BE2C (cell line): ENCODE results near the gene DNAI7.

Experiments
- DNase-seq: peaks from one replicate; pipeline ENCODE4 v3.0.0-alpha.2; 2020
- H3K27me3 ChIP-seq: fragments of 250-450 bp; sonication (Bioruptor Pico); 2 replicates; pipeline ENCODE4 v1.5.1; 2020; ENCODE audit warnings: mild to moderate bottlenecking
- H3K36me3 ChIP-seq: fragments of 250-450 bp; sonication (Bioruptor Pico); 2 replicates; pipeline ENCODE4 v1.5.1; 2020; ENCODE audit warnings: mild to moderate bottlenecking
- H3K4me1 ChIP-seq: fragments of 250-450 bp; sonication (Bioruptor Pico); 2 replicates; pipeline ENCODE4 v1.5.1; 2020
- H3K4me3 ChIP-seq: 2 replicates; pipeline ENCODE4 v1.5.1; 2011; ENCODE audit warnings: low read depth, low read length
- H3K9me3 ChIP-seq: fragments of 250-450 bp; sonication (Bioruptor Pico); 2 replicates; pipeline ENCODE4 v1.5.1; 2020
- TF ChIP-seq, protein P1 (sequence below): IDR thresholded peaks from 2 replicates; pipeline ENCODE4 v1.5.1; 2012; ENCODE audit warnings: mild to moderate bottlenecking, low read depth, low read length

The DNAI7 gene

DNA sequence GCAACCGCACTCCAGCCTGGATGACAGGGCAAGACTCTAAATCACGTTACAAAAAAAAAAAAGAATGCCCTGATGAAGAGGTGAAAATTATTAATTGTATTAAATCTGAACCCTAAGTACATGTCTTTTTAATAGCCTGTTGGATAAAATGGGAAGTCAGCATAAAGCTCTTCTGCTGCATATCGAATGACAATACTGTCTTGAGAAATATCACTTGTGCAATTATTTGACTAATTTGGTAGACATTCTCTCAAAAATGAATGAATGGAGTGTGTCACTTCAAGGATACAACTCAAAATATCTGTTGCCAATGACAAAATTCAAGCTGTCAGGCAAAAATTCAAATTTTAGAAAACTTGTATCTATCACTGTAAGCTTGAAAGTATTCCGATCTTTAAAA lies 38.9 kb downstream of the DNAI7 start:
- Histone ChIP-seq H3K4me1 (no peaks in the 10 kb centered on the region), H3K9me3 (no peaks in the 10 kb centered on the region), H3K27me3 (0 out of 2 replicates have a peak, but pooled peaks cover 4% of the 10 kb centered on the region), H3K36me3 (no peaks in the 10 kb centered on the region), H3K4me3 (no peak overlapping the region)
- TF ChIP-seq, protein P1, sequence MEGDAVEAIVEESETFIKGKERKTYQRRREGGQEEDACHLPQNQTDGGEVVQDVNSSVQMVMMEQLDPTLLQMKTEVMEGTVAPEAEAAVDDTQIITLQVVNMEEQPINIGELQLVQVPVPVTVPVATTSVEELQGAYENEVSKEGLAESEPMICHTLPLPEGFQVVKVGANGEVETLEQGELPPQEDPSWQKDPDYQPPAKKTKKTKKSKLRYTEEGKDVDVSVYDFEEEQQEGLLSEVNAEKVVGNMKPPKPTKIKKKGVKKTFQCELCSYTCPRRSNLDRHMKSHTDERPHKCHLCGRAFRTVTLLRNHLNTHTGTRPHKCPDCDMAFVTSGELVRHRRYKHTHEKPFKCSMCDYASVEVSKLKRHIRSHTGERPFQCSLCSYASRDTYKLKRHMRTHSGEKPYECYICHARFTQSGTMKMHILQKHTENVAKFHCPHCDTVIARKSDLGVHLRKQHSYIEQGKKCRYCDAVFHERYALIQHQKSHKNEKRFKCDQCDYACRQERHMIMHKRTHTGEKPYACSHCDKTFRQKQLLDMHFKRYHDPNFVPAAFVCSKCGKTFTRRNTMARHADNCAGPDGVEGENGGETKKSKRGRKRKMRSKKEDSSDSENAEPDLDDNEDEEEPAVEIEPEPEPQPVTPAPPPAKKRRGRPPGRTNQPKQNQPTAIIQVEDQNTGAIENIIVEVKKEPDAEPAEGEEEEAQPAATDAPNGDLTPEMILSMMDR, result no peak
- DNase-seq, result no peak

DNA sequence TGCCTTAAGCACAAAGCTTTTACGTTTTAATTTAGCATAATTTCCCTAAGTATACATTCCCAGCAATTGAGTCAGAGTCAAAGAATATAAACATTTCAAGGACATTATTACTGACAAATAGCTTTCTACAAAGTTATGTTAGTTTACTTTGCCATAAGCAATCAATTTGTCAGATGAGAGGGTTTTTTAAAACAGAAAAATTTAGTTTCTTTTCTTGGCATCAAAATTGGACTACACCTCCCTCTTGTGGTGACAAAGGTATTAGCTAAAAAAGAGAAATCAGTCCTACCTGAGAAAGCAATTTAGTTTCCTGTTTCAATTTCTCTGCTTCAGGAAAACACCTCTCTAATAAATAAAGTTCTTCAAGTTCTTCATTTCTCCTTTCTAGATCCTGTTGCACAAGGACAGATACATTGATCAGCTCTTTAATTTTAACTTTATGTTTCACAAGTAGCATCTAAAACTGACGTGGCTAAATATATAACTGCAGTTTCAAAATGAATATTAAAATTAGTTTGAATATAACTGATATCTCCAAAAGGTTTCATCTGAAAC lies 39.9 kb downstream of the DNAI7 start:
- Histone ChIP-seq H3K4me1 (no peaks in the 10 kb centered on the region), H3K27me3 (0 out of 2 replicates have a peak, but pooled peaks cover 4% of the 10 kb centered on the region), H3K9me3 (no peaks in the 10 kb centered on the region), H3K4me3 (no peak overlapping the region), H3K36me3 (no peaks in the 10 kb centered on the region)
- TF ChIP-seq, protein P1, result peak; percentile 68
- DNase-seq, result no peak

DNA sequence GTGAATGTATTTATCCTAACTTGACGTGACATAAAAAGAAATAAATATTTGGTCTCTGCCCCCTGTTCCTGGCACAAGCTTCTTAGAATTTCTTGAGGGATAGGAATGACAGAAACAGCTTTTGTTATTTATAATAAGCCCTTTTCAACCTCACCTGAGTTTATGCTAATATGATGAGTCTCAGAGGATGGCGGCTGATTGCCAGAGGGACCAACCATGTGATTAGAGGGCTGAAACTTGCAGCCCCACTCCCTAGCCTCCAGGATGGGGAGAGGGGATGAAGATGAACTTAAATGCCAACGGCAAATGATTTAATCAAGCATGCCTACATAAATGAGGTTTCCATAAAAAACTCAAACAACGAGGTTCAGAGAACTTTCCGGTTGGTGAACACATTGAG lies 42.9 kb downstream of the DNAI7 start:
- TF ChIP-seq, protein P1, result no peak

DNA sequence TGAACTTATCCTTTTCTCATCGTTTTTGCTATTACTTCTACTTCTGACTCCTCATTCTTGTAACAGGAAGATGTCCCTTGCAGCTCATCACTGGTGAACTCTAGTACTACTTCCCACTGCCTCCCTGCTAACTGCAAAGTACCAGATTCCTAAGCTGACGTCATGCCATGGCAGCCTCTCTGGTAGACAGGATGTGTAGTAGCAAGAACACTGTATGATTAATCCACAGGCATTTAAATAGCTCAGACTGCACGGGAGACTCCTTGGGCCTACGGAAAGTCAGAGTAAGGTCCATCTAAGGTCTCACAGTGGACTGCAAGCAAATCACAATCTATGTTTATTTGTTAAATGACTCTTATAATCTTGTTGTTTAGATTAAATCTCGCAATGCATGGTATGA lies 43.5 kb downstream of the DNAI7 start:
- Histone ChIP-seq H3K27me3 (no peaks in the 10 kb centered on the region), H3K9me3 (no peaks in the 10 kb centered on the region), H3K4me3 (no peak overlapping the region), H3K36me3 (no peaks in the 10 kb centered on the region), H3K4me1 (no peaks in the 10 kb centered on the region)
- DNase-seq, result peak; percentile 14
- TF ChIP-seq, protein P1, result no peak

More for the DNA sequence above, 42.9 kb downstream of the DNAI7 start:
- Histone ChIP-seq H3K4me1 (no peaks in the 10 kb centered on the region), H3K4me3 (no peak overlapping the region), H3K9me3 (no peaks in the 10 kb centered on the region), H3K27me3 (no peaks in the 10 kb centered on the region), H3K36me3 (no peaks in the 10 kb centered on the region)
- DNase-seq, result no peak

DNA sequence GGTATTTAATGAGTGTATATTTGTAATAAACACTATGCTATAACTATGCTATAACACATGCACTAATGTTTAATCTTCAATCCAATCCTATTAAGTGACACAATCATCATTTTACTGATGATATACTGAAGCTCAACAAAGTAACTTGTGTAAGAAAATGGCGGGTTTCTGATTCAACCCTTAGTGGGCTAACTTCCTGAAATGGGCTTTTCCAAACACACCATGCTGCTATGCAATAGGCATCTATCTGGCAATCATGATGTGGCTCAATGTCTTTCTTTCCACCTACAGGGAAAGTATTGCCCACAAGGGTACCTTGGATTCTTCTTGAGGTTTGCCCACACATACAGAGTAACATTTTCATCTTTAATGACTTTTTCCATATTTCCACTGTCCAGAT lies 48.3 kb downstream of the DNAI7 start:
- Histone ChIP-seq H3K9me3 (no peaks in the 10 kb centered on the region), H3K27me3 (no peaks in the 10 kb centered on the region), H3K4me3 (no peak overlapping the region), H3K4me1 (no peaks in the 10 kb centered on the region), H3K36me3 (no peaks in the 10 kb centered on the region)
- TF ChIP-seq, protein P1, result no peak
- no peak for DNase-seq

DNA sequence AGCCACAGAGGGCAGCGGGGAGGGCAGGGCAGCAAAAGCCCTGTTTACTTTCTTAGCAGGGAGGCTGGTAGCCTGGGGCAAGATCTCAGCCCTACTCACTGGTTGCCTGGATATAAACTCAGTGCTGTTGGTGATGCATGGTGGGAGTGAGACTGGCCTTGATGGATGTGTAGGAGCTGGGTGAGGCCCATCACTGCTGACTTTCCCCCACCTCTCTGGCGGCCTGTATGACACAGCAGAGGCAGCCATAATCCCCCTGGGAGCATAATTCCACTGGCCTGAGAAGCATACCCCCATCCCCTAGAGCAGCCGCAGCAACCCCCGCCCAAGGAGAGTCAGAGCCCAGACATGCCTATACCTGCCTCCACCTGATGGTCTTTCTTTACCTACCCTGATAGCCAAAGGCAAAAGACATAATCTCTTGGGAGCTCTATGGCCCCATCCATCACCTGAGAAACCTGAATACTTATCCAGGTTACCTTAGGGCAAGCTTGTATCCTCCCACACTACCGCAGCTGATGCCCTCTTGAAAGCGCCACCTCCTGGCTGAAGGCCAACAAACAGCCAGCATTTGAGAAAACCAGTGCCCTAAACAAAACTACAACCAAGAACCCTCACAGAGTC lies 59.3 kb downstream of the DNAI7 start:
- TF ChIP-seq, protein P1, result no peak

More for the DNA sequence above, 59.3 kb downstream of the DNAI7 start:
- no peaks in the 10 kb centered on the region for H3K4me1 ChIP-seq
- no peak overlapping the region for H3K4me3 ChIP-seq
- H3K9me3 ChIP-seq, result no peaks in the 10 kb centered on the region
- DNase-seq, result peak; percentile 24
- no peaks in the 10 kb centered on the region for H3K36me3 ChIP-seq
- H3K27me3 ChIP-seq, result no peaks in the 10 kb centered on the region
